ENCODE measurements around the gene MAP2K7.
"Not testable (repeated sequence)": the region's sequence is repeated elsewhere in the genome, so short reads cannot be mapped to it uniquely, and the experiment has no call there.

Gene MAP2K7

DNA sequence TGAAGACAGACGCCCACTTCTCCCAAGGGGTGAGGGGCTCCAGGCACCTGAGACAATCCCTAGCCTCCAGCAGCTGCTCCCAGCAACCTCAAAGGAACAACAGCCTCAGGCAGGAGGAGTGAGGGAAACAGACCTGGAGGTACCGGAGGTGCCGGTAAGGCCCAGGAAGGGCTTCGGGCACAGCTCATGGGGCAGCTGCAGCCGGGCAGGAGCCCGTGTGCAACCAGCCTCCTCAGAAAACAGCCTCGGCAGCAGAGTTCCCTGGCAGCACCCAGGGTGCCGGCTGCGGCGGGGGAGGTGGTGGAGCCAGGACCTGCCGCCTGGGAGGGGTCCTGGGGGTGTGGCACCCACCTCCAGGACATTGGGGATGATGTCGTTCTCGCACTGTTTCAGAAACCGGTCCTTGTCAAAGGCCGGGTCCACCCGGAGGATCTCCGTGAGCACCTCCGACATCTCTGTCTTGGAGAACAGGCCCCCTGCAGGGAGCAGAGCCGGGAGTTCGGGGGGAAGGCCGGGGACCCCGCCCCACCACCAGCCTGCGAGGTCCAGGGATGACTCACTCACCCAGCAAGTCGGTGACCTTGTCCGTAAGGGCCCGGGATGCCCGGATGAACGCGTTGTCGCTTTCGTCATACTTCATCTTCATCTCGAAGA lies 28.7 kb downstream of the MAP2K7 start:
- no peak for DNase-seq

DNA sequence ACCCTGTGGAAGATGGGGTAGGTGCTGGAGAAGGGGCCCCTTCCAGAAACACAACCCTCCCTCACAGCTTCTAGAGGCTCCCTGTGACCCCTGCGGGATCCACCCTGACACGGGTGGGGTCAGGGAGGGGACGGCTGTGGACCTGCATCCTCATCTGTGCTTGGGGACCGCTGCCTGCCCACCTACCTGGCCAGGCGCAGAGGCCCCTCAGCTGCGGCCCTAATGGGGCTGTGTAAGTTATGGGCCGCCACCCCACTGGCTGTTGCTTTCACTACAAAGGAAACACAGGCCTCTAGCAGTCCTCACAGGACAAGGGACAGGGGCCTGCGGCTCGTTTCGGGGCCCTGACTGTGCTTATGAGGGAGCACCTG lies 29.2 kb downstream of the MAP2K7 start:
- DNase-seq = no peak

DNA sequence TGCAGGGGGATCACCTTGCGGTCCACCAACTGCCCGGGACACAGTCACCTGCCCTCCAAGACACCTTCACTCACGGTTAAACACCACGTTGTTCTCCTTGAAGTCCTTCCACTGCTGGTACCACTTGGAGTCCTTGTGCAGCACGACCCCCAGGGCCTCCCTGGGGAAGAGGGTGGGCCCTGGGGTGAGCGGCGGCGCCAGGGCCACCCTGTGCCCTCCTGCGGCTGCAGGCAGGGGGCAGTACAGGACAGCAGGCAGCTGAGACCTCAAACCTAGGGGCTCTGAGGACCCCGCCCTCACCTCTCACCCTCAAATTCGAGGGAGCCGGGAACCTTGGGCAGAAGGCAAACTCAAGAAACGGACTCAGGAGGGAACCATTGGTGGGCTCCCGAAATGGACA lies 29.7 kb downstream of the MAP2K7 start:
- DNase-seq = no peak

DNA sequence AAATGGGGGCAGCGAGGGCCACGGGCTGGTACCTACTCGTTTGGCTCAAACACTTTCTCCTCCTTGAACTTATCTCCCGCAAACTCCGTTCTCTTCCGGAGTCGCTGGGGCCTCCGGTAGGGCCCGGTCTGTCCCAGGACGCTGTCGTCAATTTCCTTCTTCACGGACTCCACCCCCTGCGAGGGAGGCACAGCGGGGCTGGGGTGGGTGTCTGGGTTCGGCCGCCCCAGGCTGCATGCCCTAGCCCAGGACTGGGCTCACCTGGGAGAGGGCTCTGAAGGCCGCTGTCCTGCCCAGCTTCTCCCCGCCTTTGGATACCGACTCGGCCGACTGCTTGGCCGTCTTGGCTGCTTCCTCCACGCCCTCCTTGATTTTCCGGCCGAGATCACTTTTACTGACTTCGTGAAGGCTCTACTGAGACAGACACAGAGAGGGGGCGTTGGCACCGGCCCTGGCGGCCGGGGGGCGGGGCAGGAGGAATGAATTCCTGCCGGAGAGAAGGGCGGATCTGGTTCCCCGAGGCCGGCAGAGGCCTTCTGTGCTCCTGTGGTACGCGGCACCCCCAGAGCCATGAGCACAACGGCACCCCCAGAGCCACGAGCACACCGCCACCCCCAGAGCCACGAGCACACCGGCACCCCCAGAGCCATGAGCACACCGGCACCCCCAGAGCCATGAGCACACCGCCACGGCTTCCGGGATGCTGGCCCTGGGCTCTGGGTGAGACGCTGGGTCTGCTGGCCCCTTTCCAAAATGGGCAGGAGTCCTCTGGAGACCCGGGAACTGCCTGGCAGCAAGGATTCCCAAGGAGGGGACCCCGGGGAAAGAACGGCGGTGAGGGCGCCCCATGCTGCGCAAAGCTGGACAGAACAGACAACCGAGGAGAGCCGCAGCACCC lies 30.4 kb downstream of the MAP2K7 start:
- DNase-seq = no peak

DNA sequence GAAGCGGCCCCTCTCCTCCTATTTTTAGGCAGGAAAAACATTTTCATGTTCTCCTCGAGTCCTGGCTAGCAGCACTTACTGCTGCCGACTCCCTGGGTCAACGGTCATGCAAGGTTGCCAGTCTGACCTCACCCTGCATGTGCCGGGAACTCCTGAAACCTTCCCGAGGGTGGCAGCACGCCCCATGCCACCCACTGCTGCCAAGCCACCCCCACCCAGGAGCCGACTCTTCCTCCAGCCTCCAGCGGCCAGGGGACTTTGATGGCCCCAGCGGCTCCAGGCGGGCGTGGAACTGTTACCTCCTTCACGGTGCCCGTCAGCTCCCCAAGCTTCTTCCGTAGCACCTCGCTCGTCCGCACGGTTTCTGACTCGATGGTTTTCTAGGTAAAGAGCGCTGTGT lies 31.1 kb downstream of the MAP2K7 start:
- DNase-seq = no peak

DNA sequence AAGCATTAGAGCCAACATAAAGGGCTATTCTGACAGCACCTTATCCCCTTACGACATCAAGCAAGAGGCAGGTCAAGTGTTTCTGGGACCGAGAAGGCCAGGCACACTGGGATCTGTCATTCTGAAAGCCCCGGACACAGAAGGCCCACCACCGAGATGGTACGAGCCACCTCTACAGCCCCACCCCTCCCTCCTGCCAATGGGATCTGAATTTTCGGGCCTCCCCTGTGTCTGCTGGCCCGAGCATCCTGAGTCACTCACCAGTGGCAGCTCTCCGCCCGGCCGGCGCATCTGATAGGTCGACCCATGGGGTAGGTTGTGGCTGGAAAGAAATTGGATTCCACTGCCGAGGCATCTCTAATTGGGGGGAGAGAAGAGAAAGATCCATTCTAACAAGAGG lies 37.2 kb downstream of the MAP2K7 start:
- no peak for DNase-seq

DNA sequence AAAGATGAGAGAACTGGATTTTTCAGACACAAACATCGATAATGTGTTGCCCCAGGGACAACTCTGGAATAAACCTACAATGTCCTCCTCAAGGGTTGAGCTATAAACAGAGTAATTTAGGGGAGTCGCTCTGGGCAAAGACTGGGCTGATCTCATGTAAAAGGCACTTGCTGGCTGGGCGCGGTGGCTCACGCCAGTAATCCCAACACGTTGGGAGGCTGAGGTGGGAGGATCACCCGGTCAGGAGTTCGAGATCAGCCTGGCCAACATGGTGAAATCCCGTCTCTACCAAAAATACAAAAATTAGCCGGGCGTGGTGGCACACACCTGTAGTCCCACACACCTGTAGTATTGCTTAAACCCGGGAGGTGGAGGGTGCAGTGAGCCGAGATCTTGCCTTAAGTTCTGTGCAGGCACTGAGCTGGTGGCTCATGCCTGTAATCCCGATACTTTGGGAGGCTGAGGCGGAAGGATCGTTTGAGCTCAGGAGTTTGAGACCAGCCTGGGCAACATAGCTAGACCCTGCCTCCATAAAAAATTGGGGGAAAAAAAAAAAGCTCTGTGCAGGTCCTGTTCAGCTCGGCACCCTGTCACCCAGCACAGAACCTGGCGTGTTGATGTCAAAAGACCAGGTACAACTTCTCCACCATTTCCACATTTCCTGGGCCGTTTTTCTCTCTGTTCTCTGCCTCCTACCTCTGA lies 38.4 kb downstream of the MAP2K7 start:
- DNase-seq = no peak

DNA sequence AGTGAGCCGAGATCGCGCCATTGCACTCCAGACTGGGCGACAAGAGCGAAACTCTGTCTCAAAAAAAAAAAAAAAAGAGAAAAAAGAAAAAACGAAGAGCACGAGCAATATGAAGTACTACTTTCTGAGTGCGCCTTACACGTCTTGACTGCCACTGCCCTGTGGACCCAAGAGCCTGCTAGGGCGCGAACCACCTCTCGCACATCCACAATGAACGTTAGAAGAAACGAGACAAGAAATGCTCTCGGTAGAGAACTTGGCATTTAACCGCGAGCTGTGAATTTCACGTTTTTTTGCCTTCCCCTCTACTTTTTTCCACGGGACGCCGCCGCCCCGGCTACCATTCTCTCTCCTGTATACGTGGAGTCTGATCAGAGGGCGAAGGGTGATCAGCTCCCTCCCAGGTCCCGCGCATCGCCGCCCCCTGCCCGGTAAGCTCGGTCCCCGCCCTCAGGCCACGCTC lies 39.3 kb downstream of the MAP2K7 start:
- no peak for DNase-seq

DNA sequence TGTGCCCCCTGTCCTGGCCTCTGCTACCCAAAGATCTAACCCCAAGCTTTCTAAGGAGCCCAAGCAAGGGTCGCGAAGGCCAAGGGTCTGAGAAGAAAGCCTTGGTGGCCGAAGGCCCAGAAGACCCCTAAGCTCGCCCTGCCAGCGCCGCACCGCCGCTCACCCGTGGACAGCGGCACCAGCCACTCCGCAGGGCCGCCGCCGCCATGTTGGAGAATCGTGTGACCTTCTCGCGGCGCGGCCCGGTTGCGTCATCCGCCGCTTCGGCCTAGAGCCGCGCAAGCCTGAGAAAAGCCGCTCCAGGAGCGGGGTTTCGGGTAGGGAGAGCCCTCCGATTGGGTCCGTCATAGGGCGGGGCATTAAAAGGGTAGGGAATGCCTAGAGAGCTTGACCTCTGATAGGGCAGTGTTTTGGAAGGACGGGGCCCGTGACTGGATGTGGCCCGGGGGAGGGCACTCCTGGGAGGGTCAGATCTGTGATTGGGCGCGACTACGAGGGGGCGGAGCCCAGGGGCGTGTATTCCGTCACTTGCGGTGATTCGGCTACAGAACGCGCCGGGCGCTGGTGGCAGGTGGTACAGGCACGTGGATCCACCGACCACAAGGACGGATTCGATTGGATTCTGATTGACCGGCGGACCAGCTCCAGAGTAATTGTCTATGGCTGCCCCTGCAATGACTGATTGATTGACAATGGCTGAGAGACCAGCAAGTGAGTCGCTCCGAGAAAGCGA lies 39.9 kb downstream of the MAP2K7 start, which contains the start of gene TIMM44:
TSS of gene TIMM44 (minus strand) at position 223 of the 733 bp plus-strand sequence. CDS start at position 208, 15 bp downstream.
- peak; percentile 95 to 97 for DNase-seq

DNA sequence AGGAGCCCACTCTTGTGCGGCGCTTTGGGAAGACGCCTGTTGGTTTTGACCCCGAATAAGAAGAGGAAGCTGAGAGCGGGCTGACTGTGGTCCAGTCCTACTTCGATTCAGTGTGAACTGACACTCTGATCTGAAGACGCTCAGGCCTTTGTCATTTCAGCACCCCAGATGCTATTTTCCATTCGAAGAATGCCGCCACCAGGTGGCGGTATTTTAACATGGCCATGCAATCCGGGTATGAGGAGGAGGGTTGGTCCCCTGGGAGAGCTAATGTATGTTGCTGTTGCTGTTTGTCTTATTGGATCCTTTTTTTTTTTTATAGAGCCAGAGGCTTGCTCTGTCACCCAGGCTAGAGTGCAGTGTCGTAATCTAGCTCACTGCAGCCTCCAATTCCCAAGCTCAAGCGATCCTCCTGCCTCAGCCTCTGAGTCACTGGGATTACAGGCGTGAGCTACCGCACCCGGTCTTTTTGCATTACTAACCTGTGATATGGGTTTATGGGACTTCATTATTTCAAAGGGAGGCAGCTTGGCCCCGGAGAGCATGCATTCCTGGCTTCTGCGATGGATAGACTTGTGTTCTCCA lies 40.6 kb downstream of the MAP2K7 start:
- DNase-seq = peak; percentile 76 to 83

DNA sequence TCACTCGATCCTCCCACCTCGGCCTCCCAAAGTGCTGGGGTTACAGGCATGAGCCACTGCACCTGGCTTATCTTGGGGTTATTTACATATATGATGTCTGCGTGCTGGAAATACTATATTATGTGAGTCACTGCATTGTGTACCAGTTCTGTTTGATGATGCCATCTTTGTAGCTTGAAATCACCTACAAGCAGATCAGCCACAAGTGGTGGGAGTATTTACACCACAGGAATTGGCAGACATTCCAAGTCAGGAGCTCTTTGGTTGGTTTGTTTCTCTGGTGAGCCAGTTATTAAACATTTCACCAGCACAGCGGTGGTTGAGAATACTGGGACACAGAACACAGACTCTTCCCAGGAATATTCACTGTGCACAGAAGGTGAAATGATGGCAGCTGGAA lies 44.3 kb downstream of the MAP2K7 start:
- no peak for DNase-seq

DNA sequence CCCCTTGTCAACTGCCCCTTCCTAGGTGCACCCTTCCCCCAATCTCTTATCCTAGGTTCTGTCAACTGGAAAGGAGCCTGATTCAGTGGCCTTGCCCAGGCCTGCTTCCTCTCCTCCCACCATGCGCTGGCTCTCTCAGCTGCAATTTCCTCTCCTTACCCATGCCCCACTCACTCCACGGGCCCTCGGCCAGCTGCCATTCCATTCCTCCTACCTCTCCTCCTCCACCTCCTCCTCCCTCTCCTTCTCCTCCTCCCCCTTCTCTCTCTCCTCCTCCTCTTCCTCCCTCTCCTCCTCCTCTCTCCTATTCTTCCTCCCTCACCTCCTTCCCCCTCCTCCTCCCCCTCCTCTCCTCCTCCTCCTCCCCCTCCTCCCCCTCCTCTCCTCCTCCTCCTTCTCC lies 49.4 kb downstream of the MAP2K7 start:
- DNase-seq = no peak

DNA sequence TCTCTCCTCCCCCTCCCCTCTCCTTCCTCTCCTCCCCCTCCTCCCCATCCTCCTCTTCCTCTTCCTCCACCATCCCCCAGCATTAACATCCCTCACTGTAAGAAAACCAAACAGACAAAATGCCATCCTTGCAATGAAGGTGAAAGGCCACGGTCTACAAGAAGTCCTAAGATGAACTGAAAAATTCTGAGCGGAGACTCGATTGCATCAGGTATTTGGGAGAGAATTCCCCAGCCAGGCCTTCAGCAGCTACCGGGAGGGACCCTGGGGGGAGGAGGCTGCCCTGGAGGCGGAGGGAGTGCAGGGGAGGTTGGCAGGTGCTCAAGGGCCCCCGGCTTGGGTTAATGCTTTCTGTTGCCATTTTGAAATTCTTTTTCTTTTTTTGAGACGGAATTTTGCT lies 49.9 kb downstream of the MAP2K7 start:
- no peak for DNase-seq

DNA sequence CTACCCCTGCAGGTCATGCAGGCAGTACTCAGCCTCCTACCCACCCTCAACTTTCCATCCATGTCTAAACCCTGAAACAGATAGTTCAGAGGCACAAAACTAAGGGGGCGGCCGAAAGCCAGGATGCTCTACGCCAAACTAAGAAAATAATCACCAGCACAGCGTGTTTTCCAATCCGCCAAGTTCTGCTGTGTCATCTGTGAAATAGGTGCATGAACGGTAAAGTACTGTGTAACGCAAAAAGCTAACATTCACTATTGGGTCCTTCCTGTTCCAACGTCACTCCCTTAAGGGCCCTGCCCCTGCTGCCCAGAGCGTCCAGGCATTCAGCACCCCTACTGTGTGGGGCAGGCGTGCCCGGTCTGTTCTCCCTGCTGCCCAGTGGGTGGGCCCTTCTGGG lies 52.0 kb downstream of the MAP2K7 start:
- no peak for DNase-seq

DNA sequence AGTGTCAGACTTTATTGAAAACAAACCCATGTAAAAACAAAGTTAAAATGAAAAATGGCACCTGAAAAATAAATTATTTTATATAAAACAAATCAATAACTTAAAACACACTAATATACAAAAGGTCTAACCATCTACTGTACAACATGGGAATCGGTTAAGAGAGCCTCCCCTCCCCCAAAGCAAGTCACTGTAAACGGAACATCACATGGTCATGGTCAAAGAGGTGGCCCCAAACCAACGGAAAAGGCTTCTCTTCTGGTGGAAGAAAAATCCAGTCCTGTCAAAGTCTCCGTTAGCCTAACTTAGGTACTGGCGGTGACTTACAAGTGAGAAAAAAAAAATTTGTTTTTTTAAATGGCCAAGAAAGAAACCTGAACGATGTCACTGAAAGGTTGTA lies 55.5 kb downstream of the MAP2K7 start:
- DNase-seq = no peak

DNA sequence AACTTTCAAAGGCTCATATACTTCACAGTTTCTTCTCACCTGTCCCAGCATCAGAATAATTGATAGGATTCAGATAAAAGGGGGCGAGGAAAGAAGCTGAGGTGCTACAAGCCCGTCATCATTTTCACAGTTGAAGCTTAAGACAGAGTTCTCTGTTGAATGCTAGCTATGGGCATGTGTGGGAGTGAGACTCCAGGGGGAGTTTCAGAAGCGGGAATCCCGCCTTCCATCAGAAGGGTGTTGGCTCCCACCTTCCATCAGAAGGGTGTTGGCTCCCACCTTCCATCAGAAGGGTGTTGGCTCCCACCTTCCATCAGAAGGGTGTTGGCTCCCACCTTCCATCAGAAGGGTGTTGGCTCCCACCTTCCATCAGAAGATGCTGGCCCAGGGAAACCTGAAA lies 57.4 kb downstream of the MAP2K7 start:
- not testable (repeated sequence) for DNase-seq

DNA sequence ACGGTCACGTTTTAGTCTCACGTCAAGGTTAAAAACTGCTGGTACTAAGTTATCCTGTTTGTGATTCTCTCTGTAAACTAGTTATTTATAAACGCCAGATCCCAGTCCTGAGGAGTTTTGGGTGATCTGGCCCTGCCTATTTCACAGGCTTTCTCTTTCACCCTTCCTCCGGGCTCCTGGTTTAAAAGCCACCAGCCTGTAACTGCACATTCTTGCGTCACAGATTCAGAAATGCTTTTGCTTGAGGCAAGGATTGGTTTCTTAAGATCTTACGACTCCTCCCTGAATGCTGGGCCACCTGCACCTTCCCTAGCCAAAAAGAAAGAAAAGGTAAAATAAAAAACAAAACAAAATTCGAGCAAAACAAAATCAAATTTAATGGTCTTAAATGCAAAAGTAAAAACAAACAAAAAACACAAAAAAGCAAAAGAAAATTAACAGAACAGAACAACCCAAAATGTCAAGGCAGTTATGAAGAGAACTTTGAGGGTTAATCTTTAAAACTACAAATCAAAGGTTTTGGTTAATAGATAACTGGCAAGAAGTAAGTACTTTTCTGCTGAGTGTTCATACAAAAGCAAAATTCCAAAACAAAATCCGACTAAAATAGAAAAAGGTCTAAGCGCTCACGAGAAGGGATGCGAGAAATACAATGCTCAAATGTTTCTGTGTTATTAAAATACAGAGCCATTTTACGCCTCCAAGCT lies 58.4 kb downstream of the MAP2K7 start:
- DNase-seq = no peak

DNA sequence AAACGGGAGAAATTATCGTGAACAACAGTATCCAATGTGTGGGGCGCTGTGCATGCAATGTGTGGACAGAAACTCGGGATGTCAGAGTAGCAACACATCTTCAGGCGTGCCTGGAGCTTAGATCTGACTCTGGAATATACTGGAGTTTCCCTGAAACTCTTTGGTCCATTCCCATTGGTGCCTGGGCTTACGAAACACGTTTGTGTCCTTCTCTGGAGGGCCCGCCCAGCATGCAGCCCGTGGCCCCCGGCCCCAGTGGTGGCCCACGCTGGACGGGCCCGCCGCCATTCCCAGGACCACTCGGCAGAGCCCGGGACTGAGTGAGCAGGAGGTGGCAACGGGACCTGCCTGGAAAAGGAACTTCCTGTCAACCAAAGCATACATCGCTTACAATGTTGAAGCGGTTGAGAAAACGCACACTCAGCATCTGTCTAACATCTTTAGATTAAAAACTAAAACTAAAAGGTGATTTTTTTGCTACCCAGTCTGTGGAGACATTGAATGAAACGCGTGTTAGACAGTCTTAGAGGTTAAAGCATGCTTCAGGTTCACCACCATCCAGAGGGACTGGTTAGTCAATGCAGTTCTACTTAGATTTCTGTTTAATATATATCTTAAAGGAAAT lies 59.1 kb downstream of the MAP2K7 start:
- no peak for DNase-seq

DNA sequence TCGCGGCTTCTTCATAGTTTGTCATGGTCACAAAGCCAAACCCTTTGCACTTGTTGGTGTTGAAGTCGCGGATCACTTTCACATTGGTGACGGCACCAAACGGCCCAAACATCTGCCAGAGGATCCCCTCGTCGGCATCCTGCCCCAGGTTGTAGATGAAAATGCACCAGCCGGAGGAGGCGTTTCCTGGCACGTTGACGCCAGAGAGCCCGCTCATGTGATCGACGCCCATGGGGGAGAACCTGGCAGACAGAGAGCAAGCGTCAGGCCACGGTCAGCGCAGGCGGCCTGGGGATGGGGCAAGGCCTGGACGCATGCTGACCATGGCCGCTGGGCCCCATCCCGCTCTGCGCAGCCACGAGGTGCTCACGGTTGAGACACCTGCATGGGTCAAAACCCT lies 59.9 kb downstream of the MAP2K7 start:
- DNase-seq = no peak

Data from NCI-H1930 (cell line).